ENCODE data around the gene SPRY4. TPM values are rescaled to one million over a fixed set of nuclear protein-coding genes. Genes with fewer than 3 reads are reported as not detected.

Gene SPRY4
- total RNA-seq, 1 experiment from 2014 or later, result 40.5 TPM

- H3K4me1 ChIP-seq (replicated peaks), result peaks cover 68% of the 10 kb centered on the region
- H3K27ac ChIP-seq, result peak overlapping the region; percentile 91
- H3K9me3 ChIP-seq (replicated peaks), result no peaks in the 10 kb centered on the region
- DNase-seq (ENCODE audit: low read depth in 1 of 2, low spot score in 2 of 2), result peak; percentile 94 to 99
- H3K27me3 ChIP-seq (replicated peaks), result no peaks in the 10 kb centered on the region
- H3K36me3 ChIP-seq, result peaks cover 37% of the 10 kb centered on the region
- H3K4me3 ChIP-seq, result peak overlapping the region; percentile 74
Measured at GRCh38 chr5:142325725-142326479, 1.1 kb upstream of the SPRY4 start.

GRCh38 chr5:142324136-142324870 lies 518 bp downstream of the SPRY4 start:
- peaks cover 84% of the 10 kb centered on the region for H3K4me1 ChIP-seq (replicated peaks)
- H3K36me3 ChIP-seq, result peaks cover 50% of the 10 kb centered on the region
- peak in 1 of 2 experiments; percentile 66 for DNase-seq (ENCODE audit: low read depth in 1 of 2, low spot score in 2 of 2)
- peak overlapping the region; percentile 91 for H3K27ac ChIP-seq
- H3K27me3 ChIP-seq (replicated peaks), result no peaks in the 10 kb centered on the region
- no peaks in the 10 kb centered on the region for H3K9me3 ChIP-seq (replicated peaks)
- peak overlapping the region; percentile 74 for H3K4me3 ChIP-seq

- peak in 1 of 2 experiments; percentile 55 for DNase-seq (ENCODE audit: low read depth in 1 of 2, low spot score in 2 of 2)
- H3K4me3 ChIP-seq, result peak overlapping the region; percentile 74
- peaks cover 57% of the 10 kb centered on the region for H3K36me3 ChIP-seq
Measured at GRCh38 chr5:142323480-142324135, 1.2 kb downstream of the SPRY4 start.

GRCh38 chr5:142322747-142323479 lies 1.9 kb downstream of the SPRY4 start:
- Histone ChIP-seq H3K27ac (peak overlapping the region; percentile 91), H3K27me3 (replicated peaks) (no peaks in the 10 kb centered on the region), H3K4me1 (replicated peaks) (peaks cover 79% of the 10 kb centered on the region), H3K36me3 (peaks cover 64% of the 10 kb centered on the region), H3K4me3 (peak overlapping the region; percentile 74), H3K9me3 (replicated peaks) (no peaks in the 10 kb centered on the region)
- DNase-seq (ENCODE audit: low read depth in 1 of 2, low spot score in 2 of 2), result peak in 1 of 2 experiments; percentile 66

More at GRCh38 chr5:142323480-142324135, 1.2 kb downstream of the SPRY4 start:
- H3K4me1 ChIP-seq (replicated peaks), result peaks cover 84% of the 10 kb centered on the region
- H3K27ac ChIP-seq, result peak overlapping the region; percentile 91
- no peaks in the 10 kb centered on the region for H3K9me3 ChIP-seq (replicated peaks)
- H3K27me3 ChIP-seq (replicated peaks), result no peaks in the 10 kb centered on the region

- Histone ChIP-seq H3K27me3 (replicated peaks) (no peaks in the 10 kb centered on the region), H3K36me3 (peaks cover 69% of the 10 kb centered on the region), H3K4me1 (replicated peaks) (peaks cover 79% of the 10 kb centered on the region), H3K9me3 (replicated peaks) (no peaks in the 10 kb centered on the region), H3K4me3 (peak overlapping the region; percentile 74), H3K27ac (peak overlapping the region; percentile 5; the same call in 1 of the 2 replicates)
- DNase-seq (ENCODE audit: low read depth in 1 of 2, low spot score in 2 of 2), result no peak
Measured at GRCh38 chr5:142322403-142322746, 2.4 kb downstream of the SPRY4 start.

GRCh38 chr5:142320851-142321560 lies 3.8 kb downstream of the SPRY4 start:
- Histone ChIP-seq H3K4me3 (peak overlapping the region; percentile 17), H3K27ac (peak overlapping the region; percentile 36), H3K4me1 (replicated peaks) (peaks cover 79% of the 10 kb centered on the region), H3K36me3 (peaks cover 83% of the 10 kb centered on the region), H3K27me3 (replicated peaks) (no peaks in the 10 kb centered on the region), H3K9me3 (replicated peaks) (no peaks in the 10 kb centered on the region)
- DNase-seq (ENCODE audit: low read depth in 1 of 2, low spot score in 2 of 2), result peak in 1 of 2 experiments; percentile 42

GRCh38 chr5:142320430-142320738 lies 4.4 kb downstream of the SPRY4 start:
- Histone ChIP-seq H3K9me3 (replicated peaks) (no peaks in the 10 kb centered on the region), H3K4me3 (peak overlapping the region; percentile 17; the same call in 1 of the 2 replicates), H3K27ac (0 out of 2 replicates have a peak overlapping the region, but pooled peaks have one; percentile 3), H3K36me3 (peaks cover 89% of the 10 kb centered on the region), H3K4me1 (replicated peaks) (peaks cover 79% of the 10 kb centered on the region), H3K27me3 (replicated peaks) (no peaks in the 10 kb centered on the region)
- no peak for DNase-seq (ENCODE audit: low read depth in 1 of 2, low spot score in 2 of 2)

DNA sequence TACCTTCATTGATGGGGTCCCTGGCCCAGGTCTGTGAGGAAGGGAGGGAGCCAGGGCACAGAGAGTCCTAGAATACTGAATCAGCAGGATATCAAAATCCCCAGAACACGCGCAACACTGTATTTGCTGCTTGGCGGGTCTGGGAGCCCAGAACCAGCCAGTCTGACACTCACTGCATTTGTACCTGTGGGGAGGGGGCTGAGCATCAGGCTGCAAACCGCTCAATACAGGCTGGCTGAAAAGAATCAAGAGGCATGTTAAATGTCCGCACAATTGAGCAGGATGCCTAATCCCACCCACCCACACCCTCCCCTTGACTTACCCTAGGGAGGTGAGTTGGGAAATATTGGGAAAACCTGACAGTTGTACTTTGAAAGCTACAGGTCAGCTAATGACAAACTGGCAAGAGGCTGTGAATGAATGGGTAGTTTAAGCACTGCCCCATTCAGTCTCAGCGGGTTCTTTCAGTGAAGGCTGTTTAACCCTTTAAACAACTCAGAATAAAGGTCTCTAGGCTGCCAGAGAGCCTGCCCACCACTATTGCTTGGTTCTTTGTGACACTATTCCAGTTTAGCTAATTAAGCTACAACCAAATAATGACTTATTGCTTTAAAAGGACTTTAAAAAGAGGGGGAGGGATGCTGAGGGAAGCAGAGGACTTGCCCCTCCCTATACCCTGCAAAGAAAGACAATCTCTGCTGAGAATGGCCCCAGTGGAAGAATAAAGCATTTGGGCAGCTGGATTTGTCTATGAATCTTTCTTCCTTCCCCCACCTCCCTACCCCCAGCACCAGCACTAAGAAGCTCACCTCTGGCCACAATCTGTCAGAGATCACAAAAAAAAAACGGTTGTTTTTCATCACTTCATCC lies 5.0 kb downstream of the SPRY4 start:
- no peaks in the 10 kb centered on the region for H3K27me3 ChIP-seq (replicated peaks)
- 0 out of 2 replicates have a peak overlapping the region, but pooled peaks have one; percentile 16 for H3K27ac ChIP-seq
- peaks cover 95% of the 10 kb centered on the region for H3K36me3 ChIP-seq
- DNase-seq (ENCODE audit: low read depth in 1 of 2, low spot score in 2 of 2), result no peak
- peaks cover 82% of the 10 kb centered on the region for H3K4me1 ChIP-seq (replicated peaks)
- no peak overlapping the region for H3K4me3 ChIP-seq
- no peaks in the 10 kb centered on the region for H3K9me3 ChIP-seq (replicated peaks)

GRCh38 chr5:142319105-142319504 lies 5.7 kb downstream of the SPRY4 start:
- no peak for DNase-seq (ENCODE audit: low read depth in 1 of 2, low spot score in 2 of 2)
- peaks cover 95% of the 10 kb centered on the region for H3K36me3 ChIP-seq
- no peaks in the 10 kb centered on the region for H3K9me3 ChIP-seq (replicated peaks)
- no peak overlapping the region for H3K4me3 ChIP-seq
- H3K27ac ChIP-seq, result 0 out of 2 replicates have a peak overlapping the region, but pooled peaks have one; percentile 16
- H3K4me1 ChIP-seq (replicated peaks), result peaks cover 87% of the 10 kb centered on the region
- no peaks in the 10 kb centered on the region for H3K27me3 ChIP-seq (replicated peaks)

DNA sequence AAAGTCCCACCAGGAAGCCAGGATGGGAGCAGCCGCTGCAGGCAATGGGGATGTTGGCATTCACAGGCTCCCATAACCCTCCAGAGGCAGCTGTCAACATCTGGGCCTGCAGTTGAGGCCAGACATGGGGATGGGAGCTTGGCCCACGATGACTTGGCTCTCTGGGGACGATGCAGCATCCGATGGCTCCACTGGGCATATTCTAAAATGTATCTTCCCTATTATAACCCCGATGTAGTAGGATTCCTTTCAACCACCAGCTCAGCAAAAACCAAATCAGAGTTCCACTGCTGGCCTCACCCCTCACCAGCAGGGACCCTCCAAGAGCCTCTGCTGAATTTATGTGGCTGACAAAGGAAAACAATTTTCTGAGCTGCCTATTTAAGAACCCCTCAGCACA lies 7.1 kb downstream of the SPRY4 start:
- no peak for DNase-seq (ENCODE audit: low read depth in 1 of 2, low spot score in 2 of 2)
- Histone ChIP-seq H3K36me3 (peaks cover 95% of the 10 kb centered on the region), H3K27me3 (replicated peaks) (no peaks in the 10 kb centered on the region), H3K9me3 (replicated peaks) (no peaks in the 10 kb centered on the region), H3K4me1 (replicated peaks) (peaks cover 88% of the 10 kb centered on the region), H3K27ac (no peak overlapping the region), H3K4me3 (no peak overlapping the region)

- peaks cover 84% of the 10 kb centered on the region for H3K4me1 ChIP-seq (replicated peaks)
- H3K27ac ChIP-seq, result no peak overlapping the region; the same call in 1 of the 2 replicates
- DNase-seq (ENCODE audit: low read depth in 1 of 2, low spot score in 2 of 2), result no peak
- no peaks in the 10 kb centered on the region for H3K27me3 ChIP-seq (replicated peaks)
- H3K4me3 ChIP-seq, result no peak overlapping the region
- peaks cover 98% of the 10 kb centered on the region for H3K36me3 ChIP-seq
- no peaks in the 10 kb centered on the region for H3K9me3 ChIP-seq (replicated peaks)
Measured at GRCh38 chr5:142317173-142317572, 7.6 kb downstream of the SPRY4 start.

DNA sequence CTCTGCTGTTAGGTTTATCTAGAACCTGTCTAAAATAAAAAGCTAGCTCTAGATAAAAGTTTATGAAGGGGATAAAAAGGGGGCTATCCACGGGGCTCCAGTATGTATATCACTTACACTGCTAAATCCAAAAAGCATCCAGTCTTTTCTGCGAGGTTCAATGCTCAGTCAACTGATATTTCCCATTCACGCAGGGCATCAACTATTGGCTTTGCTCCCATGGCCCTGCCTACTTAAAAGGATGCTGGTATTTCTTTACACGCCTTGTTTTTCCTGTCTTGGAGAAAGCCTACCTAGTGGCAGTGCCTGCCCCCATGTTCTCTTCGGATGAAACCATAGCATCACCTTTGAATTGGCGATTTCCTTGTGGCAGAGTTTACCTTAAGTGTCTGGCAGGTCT lies 8.1 kb downstream of the SPRY4 start:
- Histone ChIP-seq H3K27ac (peak overlapping the region; percentile 22), H3K36me3 (peaks cover 98% of the 10 kb centered on the region), H3K27me3 (replicated peaks) (no peaks in the 10 kb centered on the region), H3K4me3 (no peak overlapping the region), H3K4me1 (replicated peaks) (peaks cover 79% of the 10 kb centered on the region), H3K9me3 (replicated peaks) (no peaks in the 10 kb centered on the region)
- no peak for DNase-seq (ENCODE audit: low read depth in 1 of 2, low spot score in 2 of 2)

Measured in SJSA1 (cell line).